Suprapubic skin (tissue), 4 donors: ENCODE data around the gene NOC4L.

Source experiments
- POLR2A ChIP-seq, 2 donors: fragments of 450-650 bp; IDR thresholded peaks; one replicate each; pipeline ENCODE4 v1.6.1; 2017; ENCODE audit warnings: antibody characterized with exemption in 2 of 2, mild to moderate bottlenecking in 2 of 2, moderate library complexity in 2 of 2
- POLR2AphosphoS5 ChIP-seq, 3 donors: sonication (generic); formaldehyde crosslinking; IDR thresholded peaks; one replicate each; pipeline ENCODE4 v1.6.1; 2017; ENCODE audit warnings: antibody characterized with exemption in 3 of 3
- TF ChIP-seq, protein P1 (sequence below), 2 donors: fragments of 200-600 bp in 1 of 2; fragments of 450-650 bp in 1 of 2; sonication (generic) in 1 of 2; IDR thresholded peaks; one replicate each; pipeline ENCODE4 v1.5.1; 2016 to 2019; ENCODE audit warnings: antibody characterized with exemption in 2 of 2, mild to moderate bottlenecking in 1 of 2, moderate library complexity in 1 of 2

GRCh38 chr12:132182206-132182710 is 38.0 kb downstream of the NOC4L start:
- TF ChIP-seq, protein P1, sequence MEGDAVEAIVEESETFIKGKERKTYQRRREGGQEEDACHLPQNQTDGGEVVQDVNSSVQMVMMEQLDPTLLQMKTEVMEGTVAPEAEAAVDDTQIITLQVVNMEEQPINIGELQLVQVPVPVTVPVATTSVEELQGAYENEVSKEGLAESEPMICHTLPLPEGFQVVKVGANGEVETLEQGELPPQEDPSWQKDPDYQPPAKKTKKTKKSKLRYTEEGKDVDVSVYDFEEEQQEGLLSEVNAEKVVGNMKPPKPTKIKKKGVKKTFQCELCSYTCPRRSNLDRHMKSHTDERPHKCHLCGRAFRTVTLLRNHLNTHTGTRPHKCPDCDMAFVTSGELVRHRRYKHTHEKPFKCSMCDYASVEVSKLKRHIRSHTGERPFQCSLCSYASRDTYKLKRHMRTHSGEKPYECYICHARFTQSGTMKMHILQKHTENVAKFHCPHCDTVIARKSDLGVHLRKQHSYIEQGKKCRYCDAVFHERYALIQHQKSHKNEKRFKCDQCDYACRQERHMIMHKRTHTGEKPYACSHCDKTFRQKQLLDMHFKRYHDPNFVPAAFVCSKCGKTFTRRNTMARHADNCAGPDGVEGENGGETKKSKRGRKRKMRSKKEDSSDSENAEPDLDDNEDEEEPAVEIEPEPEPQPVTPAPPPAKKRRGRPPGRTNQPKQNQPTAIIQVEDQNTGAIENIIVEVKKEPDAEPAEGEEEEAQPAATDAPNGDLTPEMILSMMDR (IDR thresholded peaks at IDR 0.05), result no peak
- no peak for TF ChIP-seq POLR2A (IDR thresholded peaks at IDR 0.05)
- TF ChIP-seq POLR2AphosphoS5 (IDR thresholded peaks at IDR 0.05), result no peak
